Colonic mucosa (tissue), 4 donors: ENCODE measurements around the gene SLFN13. TPM values are rescaled to one million over a fixed set of nuclear protein-coding genes. Genes with fewer than 3 reads are reported as not detected.
A peak's percentile ranks its signal among the peaks of the same experiment; 100 is the strongest.

Experiments used
- DNase-seq: peaks from one replicate; pipeline ENCODE4 v3.0.0-alpha.2; 2020
- H3K27ac ChIP-seq: fragments of 200-600 bp; one replicate; pipeline ENCODE4 v1.8.0; 2021
- H3K27me3 ChIP-seq: fragments of 200-600 bp; one replicate; pipeline ENCODE4 v1.8.0; 2021
- H3K36me3 ChIP-seq: fragments of 200-600 bp; one replicate; pipeline ENCODE4 v1.8.0; 2021
- H3K4me1 ChIP-seq: fragments of 200-600 bp; one replicate; pipeline ENCODE4 v1.8.0; 2021; ENCODE audit warnings: mild to moderate bottlenecking
- H3K4me3 ChIP-seq: fragments of 200-600 bp; one replicate; pipeline ENCODE4 v1.8.0; 2021
- H3K9ac ChIP-seq, 2 donors: one replicate each; pipeline ENCODE4 v1.7.0; 2013; ENCODE audit warnings: control low read depth in 2 of 2, low read depth in 2 of 2, low read length in 2 of 2
- H3K9me3 ChIP-seq: fragments of 200-600 bp; one replicate; pipeline ENCODE4 v1.8.0; 2021
- CTCF ChIP-seq: fragments of 200-600 bp; IDR thresholded peaks from one replicate; pipeline ENCODE4 v1.8.0; 2022; ENCODE audit warnings: antibody characterized with exemption, mild to moderate bottlenecking
- intact Hi-C: fragments of 100-400 bp; cut with DNase I; formaldehyde crosslinking; loops from one replicate; pipeline ENCODE4 v1.14.1; 2022
- total RNA-seq, 2 donors: library from RNA; stranded (reverse); fragmentation: NEBNext Ultra II Directional in 1 of 2; extraction: Animal tissue kit (Norgen Biotek cat#: 25700) in 1 of 2; gene quantifications; one replicate each; pipeline ENCODE4 v1.2.1, GENCODE V29; 2021
- donor health status: healthy.
- donor health status: DM: no; HTN: no; CAD: no.
- donor health status: DM: no; HTN: no; CAD: no.

The SLFN13 gene
- total RNA-seq, 2 donors from 2014 or later: 6.2 to 10.2 TPM

- no peak for DNase-seq
- Histone ChIP-seq H3K4me1 (no peaks in the 10 kb centered on the region), H3K9me3 (no peaks in the 10 kb centered on the region), H3K27ac (no peak overlapping the region), H3K4me3 (no peak overlapping the region), H3K36me3 (no peaks in the 10 kb centered on the region), H3K27me3 (peaks cover 64% of the 10 kb centered on the region), H3K9ac (no peak overlapping the region)
- TF ChIP-seq CTCF: no peak
- intact Hi-C loops: no loop called here
Measured at GRCh38 chr17:35488991-35489390, 40.4 kb upstream of the SLFN13 start.

- H3K4me1 ChIP-seq: no peaks in the 10 kb centered on the region
- intact Hi-C loops: no loop called here
- DNase-seq: peak; percentile 32
- peak overlapping the region; percentile 38 for H3K4me3 ChIP-seq
- H3K9me3 ChIP-seq: no peaks in the 10 kb centered on the region
- H3K36me3 ChIP-seq: no peaks in the 10 kb centered on the region
- H3K27me3 ChIP-seq: peaks cover 45% of the 10 kb centered on the region
- H3K9ac ChIP-seq: peak overlapping the region; percentile 37 to 49
- no peak for TF ChIP-seq CTCF
- H3K27ac ChIP-seq: no peak overlapping the region
Measured at GRCh38 chr17:35486920-35487732, 38.6 kb upstream of the SLFN13 start.

- Histone ChIP-seq H3K4me3 (no peak overlapping the region), H3K27ac (no peak overlapping the region), H3K9me3 (no peaks in the 10 kb centered on the region), H3K4me1 (no peaks in the 10 kb centered on the region), H3K36me3 (no peaks in the 10 kb centered on the region), H3K9ac (no peak overlapping the region), H3K27me3 (no peaks in the 10 kb centered on the region)
- no peak for DNase-seq
- intact Hi-C loops: no loop called here
- no peak for TF ChIP-seq CTCF
Measured at GRCh38 chr17:35479271-35479670, 30.7 kb upstream of the SLFN13 start.

- no peak for DNase-seq
- no peaks in the 10 kb centered on the region for H3K36me3 ChIP-seq
- H3K4me3 ChIP-seq: no peak overlapping the region
- no peaks in the 10 kb centered on the region for H3K4me1 ChIP-seq
- H3K27me3 ChIP-seq: no peaks in the 10 kb centered on the region
- no peak for TF ChIP-seq CTCF
- H3K27ac ChIP-seq: no peak overlapping the region
- no peaks in the 10 kb centered on the region for H3K9me3 ChIP-seq
- intact Hi-C loops: no loop called here
- no peak overlapping the region for H3K9ac ChIP-seq
Measured at GRCh38 chr17:35477248-35477647, 28.7 kb upstream of the SLFN13 start.

- no peaks in the 10 kb centered on the region for H3K27me3 ChIP-seq
- H3K9me3 ChIP-seq: no peaks in the 10 kb centered on the region
- H3K9ac ChIP-seq: no peak overlapping the region
- H3K36me3 ChIP-seq: no peaks in the 10 kb centered on the region
- TF ChIP-seq CTCF: no peak
- H3K4me1 ChIP-seq: no peaks in the 10 kb centered on the region
- H3K4me3 ChIP-seq: no peak overlapping the region
- no peak overlapping the region for H3K27ac ChIP-seq
- intact Hi-C loops: no loop called here
- DNase-seq: no peak
Measured at GRCh38 chr17:35476283-35476820, 27.8 kb upstream of the SLFN13 start.
